ENCODE measurements around the gene UBE2I.

The UBE2I gene

DNA sequence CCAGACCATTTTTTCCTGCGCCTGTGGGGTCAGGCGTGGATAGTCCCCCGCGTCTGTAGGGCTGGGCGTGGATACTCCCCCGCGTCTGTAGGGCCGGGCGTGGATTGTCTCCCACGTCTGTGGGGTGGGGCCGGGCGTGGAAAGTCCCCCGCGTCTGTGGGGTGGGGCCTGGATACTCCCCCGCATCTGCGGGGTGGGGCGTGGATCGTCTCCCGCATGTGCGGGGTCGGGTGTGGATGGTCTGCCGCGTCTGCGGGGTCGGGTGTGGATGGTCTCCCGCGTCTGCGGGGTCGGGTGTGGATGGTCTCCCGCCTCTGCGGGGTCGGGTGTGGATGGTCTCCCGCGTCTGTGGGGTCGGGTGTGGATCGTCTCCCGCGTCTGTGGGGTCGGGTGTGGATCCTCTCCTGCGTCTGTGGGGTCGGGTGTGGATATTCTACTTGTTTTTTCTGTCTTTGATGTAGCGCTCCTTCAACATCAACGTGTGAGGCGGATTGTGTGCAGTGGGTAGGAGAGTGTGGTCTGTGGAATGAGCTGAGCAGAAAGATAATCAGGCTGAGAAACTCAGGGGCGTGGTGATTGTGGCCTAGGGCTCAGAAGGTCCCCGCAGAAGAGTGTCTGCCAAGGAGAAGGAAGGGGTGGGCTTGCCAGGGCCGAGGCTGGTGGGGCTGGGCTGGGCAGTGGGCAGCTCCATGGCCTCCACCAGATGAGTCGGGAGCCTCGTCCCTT is 45.5 kb downstream of the UBE2I start:
- no peak overlapping the region for H3K4me3 ChIP-seq (replicated peaks; ENCODE audit: low read depth, low read length)
- TF ChIP-seq, protein P1, sequence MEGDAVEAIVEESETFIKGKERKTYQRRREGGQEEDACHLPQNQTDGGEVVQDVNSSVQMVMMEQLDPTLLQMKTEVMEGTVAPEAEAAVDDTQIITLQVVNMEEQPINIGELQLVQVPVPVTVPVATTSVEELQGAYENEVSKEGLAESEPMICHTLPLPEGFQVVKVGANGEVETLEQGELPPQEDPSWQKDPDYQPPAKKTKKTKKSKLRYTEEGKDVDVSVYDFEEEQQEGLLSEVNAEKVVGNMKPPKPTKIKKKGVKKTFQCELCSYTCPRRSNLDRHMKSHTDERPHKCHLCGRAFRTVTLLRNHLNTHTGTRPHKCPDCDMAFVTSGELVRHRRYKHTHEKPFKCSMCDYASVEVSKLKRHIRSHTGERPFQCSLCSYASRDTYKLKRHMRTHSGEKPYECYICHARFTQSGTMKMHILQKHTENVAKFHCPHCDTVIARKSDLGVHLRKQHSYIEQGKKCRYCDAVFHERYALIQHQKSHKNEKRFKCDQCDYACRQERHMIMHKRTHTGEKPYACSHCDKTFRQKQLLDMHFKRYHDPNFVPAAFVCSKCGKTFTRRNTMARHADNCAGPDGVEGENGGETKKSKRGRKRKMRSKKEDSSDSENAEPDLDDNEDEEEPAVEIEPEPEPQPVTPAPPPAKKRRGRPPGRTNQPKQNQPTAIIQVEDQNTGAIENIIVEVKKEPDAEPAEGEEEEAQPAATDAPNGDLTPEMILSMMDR (IDR thresholded peaks at IDR 0.05; ENCODE audit: low read depth, low read length, missing control alignments) = no peak
- no peak for DNase-seq (ENCODE audit: extremely low read depth, low read depth)

DNA sequence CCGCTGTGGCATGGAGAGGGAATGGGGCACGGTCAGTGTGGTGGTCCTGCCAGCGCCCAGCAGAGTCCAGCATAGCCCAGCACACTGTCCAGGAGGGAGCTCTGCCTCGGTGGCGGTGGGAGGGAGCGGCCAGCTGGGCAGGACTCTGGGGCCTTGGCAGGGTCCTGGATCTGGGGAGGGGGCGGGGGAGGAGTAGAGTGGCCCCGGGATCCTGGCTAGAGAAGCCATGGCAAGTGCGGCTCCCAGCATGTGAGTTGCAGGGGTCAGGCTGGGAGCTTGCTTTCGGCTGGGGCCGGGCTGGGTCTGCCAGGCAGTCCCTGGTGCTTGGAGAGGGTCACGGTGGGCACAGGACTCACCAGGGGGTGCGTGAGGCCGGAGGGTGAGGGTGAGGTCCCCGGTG is 46.2 kb downstream of the UBE2I start:
- no peak for DNase-seq (ENCODE audit: extremely low read depth, low read depth)
- H3K4me3 ChIP-seq (replicated peaks; ENCODE audit: low read depth, low read length) = no peak overlapping the region
- TF ChIP-seq, protein P1 (IDR thresholded peaks at IDR 0.05; ENCODE audit: low read depth, low read length, missing control alignments) = no peak

DNA sequence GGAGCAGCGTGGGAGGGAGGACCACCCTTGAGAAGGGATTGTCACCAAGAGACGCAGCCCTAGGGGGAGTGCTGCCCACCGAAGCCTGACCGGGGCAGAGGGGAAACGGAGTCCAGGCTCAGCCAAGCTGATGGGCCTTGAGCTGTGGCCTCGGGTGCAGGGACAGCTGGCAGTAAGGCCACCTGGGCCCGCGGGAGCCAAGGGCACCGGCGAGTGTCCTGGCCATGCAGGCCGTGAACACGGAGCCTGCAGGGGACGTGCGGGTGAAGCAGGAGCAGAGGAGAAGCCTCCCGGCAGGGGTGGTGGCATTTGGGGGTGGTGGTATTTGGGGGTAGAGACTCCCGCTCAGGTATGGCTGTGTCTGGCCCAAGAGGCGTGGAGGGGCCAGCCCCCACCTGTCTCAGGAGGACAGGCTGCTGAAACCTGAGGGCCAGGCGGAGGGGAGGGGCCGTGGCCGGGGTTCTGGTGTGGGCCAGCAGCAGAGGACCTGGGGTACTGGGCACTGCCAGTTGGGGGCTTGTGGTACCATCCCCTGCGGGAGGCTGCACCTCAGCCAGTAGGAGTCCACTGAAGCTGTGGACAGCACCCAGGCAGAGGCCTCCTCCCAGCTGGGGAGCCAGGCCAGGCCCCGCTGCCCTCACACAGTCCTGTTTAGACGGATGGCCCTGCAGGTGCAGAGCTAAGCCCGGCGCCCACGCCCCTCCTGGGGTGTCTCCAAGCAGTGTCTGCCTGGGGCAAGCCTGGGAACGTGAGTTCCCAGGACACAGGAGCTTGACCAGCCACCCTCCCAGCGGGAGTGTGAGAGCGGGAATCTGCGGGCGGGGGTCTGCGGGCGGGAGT is 46.8 kb downstream of the UBE2I start:
- TF ChIP-seq, protein P1 (IDR thresholded peaks at IDR 0.05; ENCODE audit: low read depth, low read length, missing control alignments) = no peak
- no peak for DNase-seq (ENCODE audit: extremely low read depth, low read depth)
- H3K4me3 ChIP-seq (replicated peaks; ENCODE audit: low read depth, low read length) = no peak overlapping the region

DNA sequence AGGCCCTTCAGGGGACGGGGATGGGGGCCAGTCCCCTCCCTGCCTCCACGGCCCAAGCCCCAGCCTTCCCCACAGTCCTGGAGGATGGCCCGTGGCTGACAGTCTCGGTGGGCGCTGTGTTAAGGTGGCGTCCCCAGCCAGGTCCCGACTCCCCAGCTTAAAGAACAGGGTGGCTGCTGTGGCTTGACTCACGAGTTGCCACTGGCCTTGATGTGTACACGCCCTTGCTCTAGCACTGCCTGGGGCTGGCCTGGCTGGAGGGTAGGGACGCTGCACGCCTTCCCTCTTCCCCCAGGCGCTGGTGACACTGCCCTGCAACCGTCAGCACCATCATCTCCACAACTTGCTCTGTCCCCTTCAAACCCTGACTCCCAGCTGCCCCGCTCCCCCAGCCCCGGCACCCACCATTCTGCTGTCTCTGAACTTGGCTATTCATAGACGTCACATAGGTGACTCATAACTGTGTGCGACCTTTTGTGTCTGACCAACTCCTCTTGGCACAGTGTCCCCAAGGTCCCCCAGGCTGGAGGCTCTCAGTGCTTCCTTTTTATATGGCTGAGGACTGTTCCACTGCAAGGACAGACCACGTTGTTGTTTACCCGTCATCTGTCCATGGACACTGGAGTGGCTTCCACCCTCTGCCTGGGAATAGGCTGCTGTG is 48.6 kb downstream of the UBE2I start:
- DNase-seq (ENCODE audit: extremely low read depth, low read depth) = no peak
- TF ChIP-seq, protein P1 (IDR thresholded peaks at IDR 0.05; ENCODE audit: low read depth, low read length, missing control alignments) = no peak
- H3K4me3 ChIP-seq (replicated peaks; ENCODE audit: low read depth, low read length) = no peak overlapping the region

DNA sequence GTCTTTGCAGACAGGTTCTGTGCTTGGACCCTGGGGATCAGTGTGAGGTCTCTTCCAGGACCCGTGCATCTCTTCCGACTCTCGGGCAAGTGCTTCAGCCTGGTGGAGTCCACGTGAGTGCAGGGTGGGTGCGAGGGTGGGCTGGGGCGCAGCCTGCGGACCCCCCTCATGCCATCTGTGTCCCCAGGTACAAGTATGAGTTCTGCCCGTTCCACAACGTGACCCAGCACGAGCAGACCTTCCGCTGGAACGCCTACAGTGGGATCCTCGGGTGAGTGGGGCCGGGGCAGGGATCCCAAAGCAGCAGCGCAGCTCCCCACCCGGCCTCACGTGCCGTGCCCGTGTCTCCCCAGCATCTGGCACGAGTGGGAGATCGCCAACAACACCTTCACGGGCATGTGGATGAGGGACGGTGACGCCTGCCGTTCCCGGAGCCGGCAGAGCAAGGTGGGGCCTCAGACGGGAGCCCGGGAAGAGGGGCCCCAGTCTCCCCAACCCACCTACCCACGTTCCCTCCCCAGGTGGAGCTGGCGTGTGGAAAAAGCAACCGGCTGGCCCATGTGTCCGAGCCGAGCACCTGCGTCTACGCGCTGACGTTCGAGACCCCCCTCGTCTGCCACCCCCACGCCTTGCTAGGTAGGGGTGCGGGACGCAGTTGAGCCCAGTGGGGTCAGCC is 52.4 kb downstream of the UBE2I start:
- DNase-seq (ENCODE audit: extremely low read depth, low read depth) = no peak
- no peak overlapping the region for H3K4me3 ChIP-seq (replicated peaks; ENCODE audit: low read depth, low read length)
- TF ChIP-seq, protein P1 (IDR thresholded peaks at IDR 0.05; ENCODE audit: low read depth, low read length, missing control alignments) = no peak

DNA sequence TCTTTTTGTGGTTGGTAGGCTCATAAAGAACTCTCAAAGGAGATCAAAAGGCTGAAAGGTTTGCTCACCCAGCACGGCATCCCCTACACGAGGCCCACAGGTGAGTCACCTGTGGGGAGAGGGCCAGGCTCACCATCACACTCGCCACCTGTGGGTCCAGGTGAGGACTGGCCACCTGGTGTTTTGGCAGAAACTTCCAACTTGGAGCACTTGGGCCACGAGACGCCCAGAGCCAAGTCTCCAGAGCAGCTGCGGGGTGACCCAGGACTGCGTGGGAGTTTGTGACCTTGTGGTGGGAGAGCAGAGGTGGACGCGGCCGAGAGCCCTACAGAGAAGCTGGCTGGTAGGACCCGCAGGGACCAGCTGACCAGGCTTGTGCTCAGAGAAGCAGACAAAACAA is 53.4 kb downstream of the UBE2I start:
- no peak for DNase-seq (ENCODE audit: extremely low read depth, low read depth)
- no peak overlapping the region for H3K4me3 ChIP-seq (replicated peaks; ENCODE audit: low read depth, low read length)
- TF ChIP-seq, protein P1 (IDR thresholded peaks at IDR 0.05; ENCODE audit: low read depth, low read length, missing control alignments) = no peak
